Endothelial cell of umbilical vein (primary cell): Measurements from ENCODE around the gene IFT27. TPM values are rescaled to one million over a fixed set of nuclear protein-coding genes. Genes with fewer than 3 reads are reported as not detected.

Experiments
- BruUV-seq: library from RNA; stranded (reverse); fragments of 400-500 nt; replicated peaks from 2 replicates; lab custom pipeline; 2021; lab: Mats Ljungman, UMichigan
- CTCF ChIA-PET: fragments of 300-600, 350-600 bp; sonication (Branson Sonifier 250); formaldehyde crosslinking; loops from one replicate; lab custom pipeline; 2021; ENCODE audit warnings: antibody characterized with exemption, inconsistent platforms; lab: Charles Lee
- POLR2A ChIA-PET: fragments of 300-600, 350-600 bp; sonication (Branson Sonifier 250); formaldehyde crosslinking; loops from one replicate; lab custom pipeline; 2021; ENCODE audit warnings: antibody characterized with exemption, inconsistent platforms; lab: Charles Lee
- DNase-seq: peaks from one replicate; pipeline ENCODE4 v3.0.0-alpha.2; 2011; ENCODE audit warnings: low read depth, low spot score
- FAIRE-seq: peaks from 2 replicates; lab custom pipeline; 2011; peaks lifted over from hg19 to GRCh38; lab: Jason Lieb, UNC
- H2AFZ ChIP-seq: 2 replicates; pipeline ENCODE4 v1.6.0; 2012; ENCODE audit warnings: low read depth, low read length, control low read depth, inconsistent platforms
- H3K27ac ChIP-seq: 2 replicates; pipeline ENCODE4 v1.5.1; 2011; ENCODE audit warnings: low read depth, mild to moderate bottlenecking, control low read depth, low read length, moderate library complexity; ENCODE audit not compliant: insufficient read depth
- H3K27me3 ChIP-seq, 2 experiments: 2 replicates each; pipeline versions ENCODE4 v1.6.0 to v1.6.1; 2011; ENCODE audit warnings: low read length in 2 of 2, mixed read lengths in 1 of 2; ENCODE audit not compliant: control insufficient read depth in 2 of 2, insufficient read depth in 2 of 2
- H3K36me3 ChIP-seq, 2 experiments: 2 replicates in 1 of 2; 3 replicates in 1 of 2; pipeline ENCODE4 v1.5.1; 2011; ENCODE audit warnings: low read length in 2 of 2, mild to moderate bottlenecking in 1 of 2, moderate library complexity in 1 of 2; ENCODE audit not compliant: control insufficient read depth in 2 of 2, insufficient read depth in 2 of 2; ENCODE audit errors: extremely low read depth in 1 of 2
- H3K4me1 ChIP-seq: 3 replicates; pipeline ENCODE4 v1.5.1; 2011; ENCODE audit warnings: mild to moderate bottlenecking, low read length; ENCODE audit not compliant: control insufficient read depth, insufficient read depth; ENCODE audit errors: extremely low read depth
- H3K4me2 ChIP-seq: 2 replicates; pipeline ENCODE4 v1.6.1; 2011; ENCODE audit warnings: low read length, control low read depth, mixed read lengths; ENCODE audit not compliant: insufficient read depth
- H3K4me3 ChIP-seq, 3 experiments: fragments of 200-600 bp in 1 of 3; sonication (generic), shearing (Covaris generic) in 1 of 3; replicated peaks in 1 of 3; 2 replicates each; pipeline ENCODE4 v1.5.1; 2011 to 2016; ENCODE audit warnings: control low read depth in 3 of 3, low read length in 3 of 3, mild to moderate bottlenecking in 2 of 3, inconsistent platforms in 1 of 3, low read depth in 1 of 3, moderate library complexity in 1 of 3; ENCODE audit not compliant: insufficient read depth in 1 of 3
- H3K79me2 ChIP-seq: 2 replicates; pipeline ENCODE4 v1.6.0; 2012; ENCODE audit warnings: low read length, inconsistent platforms; ENCODE audit not compliant: control insufficient read depth, insufficient read depth
- H3K9ac ChIP-seq: replicated peaks from 2 replicates; pipeline ENCODE3; 2011; ENCODE audit warnings: low read length, control low read depth; ENCODE audit not compliant: insufficient read depth; ENCODE audit errors: extremely low read depth
- H3K9me1 ChIP-seq: replicated peaks from 3 replicates; pipeline ENCODE4 v1.6.0; 2011; ENCODE audit warnings: mild to moderate bottlenecking, low read length; ENCODE audit not compliant: control insufficient read depth, insufficient read depth; ENCODE audit errors: extremely low read depth
- H3K9me3 ChIP-seq: replicated peaks from 2 replicates; pipeline ENCODE4 v1.5.1; 2012; ENCODE audit warnings: low read length, inconsistent platforms; ENCODE audit not compliant: control insufficient read depth, insufficient read depth
- H4K20me1 ChIP-seq: replicated peaks from 2 replicates; pipeline ENCODE3; 2011; ENCODE audit warnings: mild to moderate bottlenecking, low read length; ENCODE audit not compliant: control insufficient read depth, insufficient read depth; ENCODE audit errors: extremely low read depth
- EZH2 ChIP-seq: IDR thresholded peaks from 2 replicates; pipeline ENCODE4 v1.6.1; 2012; ENCODE audit warnings: borderline replicate concordance, low read depth, mild to moderate bottlenecking, moderate library complexity, low read length, inconsistent platforms; ENCODE audit not compliant: severe bottlenecking
- GATA2 ChIP-seq: IDR thresholded peaks from 2 replicates; pipeline ENCODE4 v1.7.0; 2011; ENCODE audit warnings: low read depth, mild to moderate bottlenecking, moderate library complexity, mixed read lengths, low read length; ENCODE audit not compliant: insufficient read length, insufficient read depth
- JUN ChIP-seq: IDR thresholded peaks from 2 replicates; pipeline ENCODE4 v1.6.1; 2011; ENCODE audit warnings: borderline replicate concordance, low read depth; ENCODE audit not compliant: insufficient read length, insufficient read depth
- MYC ChIP-seq: IDR thresholded peaks from one replicate; pipeline ENCODE4 v1.6.1; 2011; ENCODE audit warnings: mild to moderate bottlenecking, low read depth, low read length
- POLR2AphosphoS5 ChIP-seq: IDR thresholded peaks from 2 replicates; pipeline ENCODE4 v1.6.1; 2012; ENCODE audit warnings: low read depth, mild to moderate bottlenecking, control low read depth, low read length, moderate library complexity; ENCODE audit not compliant: insufficient read depth
- dilution Hi-C: fragments of 300-500 bp; cut with MboI; formaldehyde crosslinking; loops from one replicate; pipeline ENCODE4 v1.15.0; 2019; ENCODE audit warnings: low sequenced_read_pairs; ENCODE audit not compliant: extremely low pct_ligation_motif_present
- intact Hi-C: fragments of 100-400 bp; cut with micrococcal nuclease; formaldehyde crosslinking; loops from one replicate; pipeline ENCODE4 v1.10.0; 2022
- polyA plus RNA-seq, 4 experiments: library from polyadenylated mRNA; depleted of rRNA in 3 of 4; stranded (reverse) in 3 of 4; unstranded in 1 of 4; fragments of >200 nt; gene quantifications; 2 replicates each; pipeline versions ENCODE4 v1.2.1 to v1.2.3, GENCODE V29; 2011 to 2012; ENCODE audit warnings: missing spikeins in 1 of 4
- total RNA-seq: library from RNA; stranded (reverse); gene quantifications from 2 replicates; pipeline ENCODE4 v1.2.3, GENCODE V29; 2021
- TF ChIP-seq, protein P1 (sequence below): IDR thresholded peaks from 2 replicates; pipeline ENCODE4 v1.6.1; 2011; ENCODE audit not compliant: insufficient read depth, insufficient read length
- TF ChIP-seq, protein P2 (sequence below), 2 donors: IDR thresholded peaks; 1 replicate in 1 of 2; 2 replicates in 1 of 2; pipeline ENCODE4 v1.5.1; 2011; ENCODE audit warnings: low read length in 2 of 2, mild to moderate bottlenecking in 2 of 2, moderate library complexity in 2 of 2, control low read depth in 1 of 2, inconsistent platforms in 1 of 2, low read depth in 1 of 2; ENCODE audit not compliant: insufficient read depth in 1 of 2; ENCODE audit errors: extremely low read depth in 1 of 2

IFT27 gene
- total and polyA plus RNA-seq, 2 donors (not counting 3 experiments of a cell fraction or from before 2014, with no cell fraction given), result 29.9 to 33.7 TPM

DNA sequence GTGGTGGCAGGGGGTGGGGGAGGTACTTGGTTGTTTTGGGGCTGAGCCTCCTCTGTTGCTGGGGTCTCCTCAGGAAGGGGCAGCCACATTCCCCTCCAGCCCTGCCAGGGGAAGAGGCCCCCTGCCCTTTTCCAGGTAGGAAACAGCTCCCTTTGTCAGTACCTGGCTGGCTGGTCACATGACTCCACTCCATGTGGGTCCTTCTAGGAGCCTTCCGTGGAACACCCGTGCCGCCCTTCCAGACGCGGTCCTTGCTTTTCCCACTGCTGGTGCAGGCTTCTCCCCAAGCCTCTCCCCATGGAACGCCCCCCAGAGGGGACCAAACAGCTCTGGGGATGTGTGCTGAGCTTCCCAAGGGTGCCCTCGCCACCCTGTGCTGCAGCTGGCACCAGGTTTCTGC is 19.9 kb downstream of the IFT27 start:
- FAIRE-seq (no peak), DNase-seq (no peak)
- TF ChIP-seq JUN (no peak), MYC (no peak), EZH2 (no peak), POLR2AphosphoS5 (no peak), GATA2 (no peak)
- TF ChIP-seq, protein P1, sequence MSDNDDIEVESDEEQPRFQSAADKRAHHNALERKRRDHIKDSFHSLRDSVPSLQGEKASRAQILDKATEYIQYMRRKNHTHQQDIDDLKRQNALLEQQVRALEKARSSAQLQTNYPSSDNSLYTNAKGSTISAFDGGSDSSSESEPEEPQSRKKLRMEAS, result no peak
- TF ChIP-seq, protein P2, sequence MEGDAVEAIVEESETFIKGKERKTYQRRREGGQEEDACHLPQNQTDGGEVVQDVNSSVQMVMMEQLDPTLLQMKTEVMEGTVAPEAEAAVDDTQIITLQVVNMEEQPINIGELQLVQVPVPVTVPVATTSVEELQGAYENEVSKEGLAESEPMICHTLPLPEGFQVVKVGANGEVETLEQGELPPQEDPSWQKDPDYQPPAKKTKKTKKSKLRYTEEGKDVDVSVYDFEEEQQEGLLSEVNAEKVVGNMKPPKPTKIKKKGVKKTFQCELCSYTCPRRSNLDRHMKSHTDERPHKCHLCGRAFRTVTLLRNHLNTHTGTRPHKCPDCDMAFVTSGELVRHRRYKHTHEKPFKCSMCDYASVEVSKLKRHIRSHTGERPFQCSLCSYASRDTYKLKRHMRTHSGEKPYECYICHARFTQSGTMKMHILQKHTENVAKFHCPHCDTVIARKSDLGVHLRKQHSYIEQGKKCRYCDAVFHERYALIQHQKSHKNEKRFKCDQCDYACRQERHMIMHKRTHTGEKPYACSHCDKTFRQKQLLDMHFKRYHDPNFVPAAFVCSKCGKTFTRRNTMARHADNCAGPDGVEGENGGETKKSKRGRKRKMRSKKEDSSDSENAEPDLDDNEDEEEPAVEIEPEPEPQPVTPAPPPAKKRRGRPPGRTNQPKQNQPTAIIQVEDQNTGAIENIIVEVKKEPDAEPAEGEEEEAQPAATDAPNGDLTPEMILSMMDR (IDR thresholded peaks at IDR 0.05; ENCODE audit: extremely low read depth in 1 of 2, insufficient read depth in 1 of 2, low read depth in 1 of 2, low read length in 2 of 2), result no peak
- H3K9me1 ChIP-seq, result no peaks in the 10 kb centered on the region
- no peaks in the 10 kb centered on the region for H3K9me3 ChIP-seq
- H3K4me1 ChIP-seq, result no peaks in the 10 kb centered on the region
- H4K20me1 ChIP-seq, result no peaks in the 10 kb centered on the region
- H3K27ac ChIP-seq, result no peak overlapping the region
- H3K27me3 ChIP-seq, result peaks cover 0 to 4% of the 10 kb centered on the region in 2 experiments
- H3K9ac ChIP-seq, result no peak overlapping the region
- H3K4me3 ChIP-seq, result no peak overlapping the region
- intact Hi-C loops, result loop anchor here (2.0 to 5.0 kb wide), 2 partner anchors 19 to 214 kb away; no protein-coding TSS in a partner anchor
- no peak overlapping the region for H3K4me2 ChIP-seq
- H2AFZ ChIP-seq, result no peak overlapping the region
- dilution Hi-C loops, result no loop called here
- POLR2A ChIA-PET, result no interaction called here
- no TSS peak for BruUV-seq
- H3K79me2 ChIP-seq, result no peaks in the 10 kb centered on the region
- no peaks in the 10 kb centered on the region for H3K36me3 ChIP-seq
- CTCF ChIA-PET, result interaction anchor here (0.8 to 6.4 kb wide), 9 partner anchors 12 to 226 kb away, joined by 3 to 75 read pairs (median 10); partner anchors contain the start of gene IFT27
